Ascending aorta (tissue), 2 donors: ENCODE measurements around the gene HDAC9. TPM values are rescaled to one million over a fixed set of nuclear protein-coding genes. Genes with fewer than 3 reads are reported as not detected.

Source experiments
- DNase-seq, 2 donors: peaks; one replicate each; pipeline ENCODE4 v3.0.0-alpha.2; 2019; ENCODE audit warnings: low spot score in 2 of 2
- H3K27ac ChIP-seq, 2 donors: fragments of 200-600 bp; sonication (generic); one replicate each; pipeline ENCODE4 v1.5.1; 2016 to 2017; ENCODE audit warnings: mild to moderate bottlenecking in 1 of 2
- H3K27me3 ChIP-seq: fragments of 200-600 bp; sonication (generic); one replicate; pipeline ENCODE4 v1.5.1; 2017
- H3K36me3 ChIP-seq, 2 donors: fragments of 200-600 bp; sonication (generic); one replicate each; pipeline ENCODE4 v1.5.1; 2016
- H3K4me1 ChIP-seq, 2 donors: fragments of 200-600 bp; sonication (generic); one replicate each; pipeline ENCODE4 v1.5.1; 2016 to 2017; ENCODE audit warnings: mild to moderate bottlenecking in 1 of 2
- H3K4me3 ChIP-seq, 2 donors: fragments of 200-600 bp; sonication (generic); one replicate each; pipeline ENCODE4 v1.5.1; 2016 to 2017; ENCODE audit warnings: mild to moderate bottlenecking in 1 of 2
- H3K9me3 ChIP-seq, 2 donors: fragments of 200-600 bp; sonication (generic); one replicate each; pipeline ENCODE4 v1.5.1; 2016
- intact Hi-C: fragments of 100-400 bp; cut with DNase I; formaldehyde crosslinking; loops from one replicate; pipeline ENCODE4 v1.15.1; 2023
- total RNA-seq: library from RNA; depleted of rRNA; stranded (reverse); fragments of >200 nt; gene quantifications from one replicate; pipeline ENCODE4 v1.1.0, GENCODE V29; 2016
- TF ChIP-seq, protein P1 (sequence below), 3 experiments: fragments of 200-600 bp in 2 of 3; fragments of 450-650 bp in 1 of 3; sonication (generic) in 2 of 3; IDR thresholded peaks; one replicate each; pipeline ENCODE4 v1.5.1; 2016 to 2019; ENCODE audit warnings: antibody characterized with exemption in 3 of 3, mild to moderate bottlenecking in 1 of 3, moderate library complexity in 1 of 3

Gene HDAC9
- total RNA-seq, 1 donor from 2014 or later: 33.4 TPM

DNA sequence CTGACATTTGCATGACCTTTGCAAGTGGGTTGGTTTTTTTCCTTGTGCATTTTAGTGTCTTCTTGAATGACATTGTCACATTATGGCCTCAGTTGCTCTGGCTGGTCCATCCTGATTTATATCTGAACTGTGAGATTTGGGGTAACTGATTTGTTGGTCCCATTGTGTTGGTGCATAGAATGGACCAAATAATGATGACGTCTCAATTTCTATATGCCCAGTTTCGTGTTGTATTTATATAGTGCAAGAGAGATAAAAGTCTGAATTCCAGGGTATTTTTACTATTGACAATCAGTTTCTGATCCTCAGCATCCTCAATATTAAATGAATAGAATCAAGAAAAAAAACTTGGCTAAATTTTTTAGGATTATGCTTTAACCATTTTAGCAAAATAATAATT is 281.8 kb downstream of the HDAC9 start:
- intact Hi-C loops: no loop called here
- no peaks in the 10 kb centered on the region for H3K27me3 ChIP-seq
- no peak overlapping the region for H3K4me3 ChIP-seq
- no peaks in the 10 kb centered on the region for H3K36me3 ChIP-seq
- TF ChIP-seq, protein P1, sequence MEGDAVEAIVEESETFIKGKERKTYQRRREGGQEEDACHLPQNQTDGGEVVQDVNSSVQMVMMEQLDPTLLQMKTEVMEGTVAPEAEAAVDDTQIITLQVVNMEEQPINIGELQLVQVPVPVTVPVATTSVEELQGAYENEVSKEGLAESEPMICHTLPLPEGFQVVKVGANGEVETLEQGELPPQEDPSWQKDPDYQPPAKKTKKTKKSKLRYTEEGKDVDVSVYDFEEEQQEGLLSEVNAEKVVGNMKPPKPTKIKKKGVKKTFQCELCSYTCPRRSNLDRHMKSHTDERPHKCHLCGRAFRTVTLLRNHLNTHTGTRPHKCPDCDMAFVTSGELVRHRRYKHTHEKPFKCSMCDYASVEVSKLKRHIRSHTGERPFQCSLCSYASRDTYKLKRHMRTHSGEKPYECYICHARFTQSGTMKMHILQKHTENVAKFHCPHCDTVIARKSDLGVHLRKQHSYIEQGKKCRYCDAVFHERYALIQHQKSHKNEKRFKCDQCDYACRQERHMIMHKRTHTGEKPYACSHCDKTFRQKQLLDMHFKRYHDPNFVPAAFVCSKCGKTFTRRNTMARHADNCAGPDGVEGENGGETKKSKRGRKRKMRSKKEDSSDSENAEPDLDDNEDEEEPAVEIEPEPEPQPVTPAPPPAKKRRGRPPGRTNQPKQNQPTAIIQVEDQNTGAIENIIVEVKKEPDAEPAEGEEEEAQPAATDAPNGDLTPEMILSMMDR (IDR thresholded peaks at IDR 0.05): no peak
- H3K9me3 ChIP-seq: no peaks in the 10 kb centered on the region
- H3K4me1 ChIP-seq: no peaks in the 10 kb centered on the region
- no peak overlapping the region for H3K27ac ChIP-seq
- DNase-seq: no peak

DNA sequence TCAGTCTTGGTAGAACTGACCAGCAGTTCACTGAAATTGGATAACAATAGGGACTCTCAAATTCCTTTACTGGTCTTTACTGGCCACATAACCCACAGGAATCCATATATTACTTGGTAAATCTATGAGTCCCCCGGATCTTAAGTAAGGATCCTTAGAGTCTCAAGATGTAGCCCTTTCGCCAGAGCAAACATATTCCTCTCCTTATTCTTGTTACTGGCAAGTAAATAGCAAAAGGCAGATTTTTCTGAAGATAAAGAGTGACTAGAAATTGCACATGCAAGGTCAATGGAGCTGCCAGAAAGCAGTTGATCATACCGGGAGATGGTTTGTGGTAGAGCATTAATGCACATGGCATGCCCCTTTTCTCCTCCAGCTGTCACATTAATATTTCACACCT is 283.0 kb downstream of the HDAC9 start:
- TF ChIP-seq, protein P1 (IDR thresholded peaks at IDR 0.05): no peak
- Histone ChIP-seq H3K27me3 (no peaks in the 10 kb centered on the region), H3K4me1 (no peaks in the 10 kb centered on the region), H3K4me3 (no peak overlapping the region), H3K9me3 (no peaks in the 10 kb centered on the region), H3K27ac (no peak overlapping the region), H3K36me3 (no peaks in the 10 kb centered on the region)
- intact Hi-C loops: no loop called here
- DNase-seq: no peak

- H3K27me3 ChIP-seq: no peaks in the 10 kb centered on the region
- no peak for DNase-seq
- no peak overlapping the region for H3K27ac ChIP-seq
- intact Hi-C loops: no loop called here
- no peaks in the 10 kb centered on the region for H3K9me3 ChIP-seq
- TF ChIP-seq, protein P1 (IDR thresholded peaks at IDR 0.05): no peak
- no peaks in the 10 kb centered on the region for H3K36me3 ChIP-seq
- no peak overlapping the region for H3K4me3 ChIP-seq
- H3K4me1 ChIP-seq: no peaks in the 10 kb centered on the region
Measured at GRCh38 chr7:18780266-18780665, 284.7 kb downstream of the HDAC9 start.

DNA sequence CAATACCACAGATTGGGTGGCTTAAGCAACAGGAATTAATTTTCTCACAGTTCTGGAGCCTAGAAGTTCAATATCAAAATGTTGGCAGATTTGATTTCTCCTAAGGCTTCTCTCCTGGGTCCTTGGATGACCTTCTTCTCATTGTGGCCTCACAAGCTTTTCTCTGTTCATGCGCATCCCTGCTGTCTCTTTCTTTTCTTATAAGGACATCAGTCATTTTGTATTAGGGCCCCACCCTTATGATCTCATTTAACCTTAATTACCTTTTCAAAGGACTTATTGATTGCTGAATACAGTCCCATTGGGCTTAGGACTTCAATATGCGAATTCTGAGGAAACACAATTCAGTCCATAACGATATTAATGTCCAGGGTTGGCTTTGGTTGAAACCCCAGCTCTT is 285.4 kb downstream of the HDAC9 start:
- H3K9me3 ChIP-seq: no peaks in the 10 kb centered on the region
- H3K36me3 ChIP-seq: no peaks in the 10 kb centered on the region
- DNase-seq: no peak
- no peak overlapping the region for H3K4me3 ChIP-seq
- TF ChIP-seq, protein P1 (IDR thresholded peaks at IDR 0.05): no peak
- intact Hi-C loops: no loop called here
- H3K4me1 ChIP-seq: no peaks in the 10 kb centered on the region
- no peak overlapping the region for H3K27ac ChIP-seq
- H3K27me3 ChIP-seq: no peaks in the 10 kb centered on the region

- DNase-seq: no peak
- Histone ChIP-seq H3K9me3 (no peaks in the 10 kb centered on the region), H3K36me3 (no peaks in the 10 kb centered on the region), H3K27me3 (no peaks in the 10 kb centered on the region), H3K4me1 (no peaks in the 10 kb centered on the region), H3K27ac (no peak overlapping the region), H3K4me3 (no peak overlapping the region)
- TF ChIP-seq, protein P1 (IDR thresholded peaks at IDR 0.05): no peak
- intact Hi-C loops: no loop called here
Measured at GRCh38 chr7:18786196-18786727, 290.7 kb downstream of the HDAC9 start.

- H3K27ac ChIP-seq: no peak overlapping the region
- no peak overlapping the region for H3K4me3 ChIP-seq
- H3K27me3 ChIP-seq: no peaks in the 10 kb centered on the region
- intact Hi-C loops: no loop called here
- H3K9me3 ChIP-seq: no peaks in the 10 kb centered on the region
- no peak for DNase-seq
- no peaks in the 10 kb centered on the region for H3K36me3 ChIP-seq
- peaks cover 0 to 5% of the 10 kb centered on the region in 2 donors for H3K4me1 ChIP-seq
- TF ChIP-seq, protein P1 (IDR thresholded peaks at IDR 0.05): no peak
Measured at GRCh38 chr7:18786796-18787195, 291.2 kb downstream of the HDAC9 start.
